H1 (cell line): Measurements from ENCODE around the gene SLN. TPM values are rescaled to one million over a fixed set of nuclear protein-coding genes. Genes with fewer than 3 reads are reported as not detected.
A peak's percentile ranks its signal among the peaks of the same experiment; 100 is the strongest.

Source experiments
- CTCF ChIA-PET: fragments of 300-600 bp; sonication (Branson Sonifier 250); formaldehyde crosslinking; loops from one replicate; lab custom pipeline; 2021; ENCODE audit not compliant: partially characterized antibody; lab: Charles Lee
- POLR2A ChIA-PET: fragments of 300-600 bp; sonication (Branson Sonifier 250); formaldehyde crosslinking; loops from one replicate; lab custom pipeline; 2021; ENCODE audit warnings: inconsistent platforms; ENCODE audit not compliant: partially characterized antibody; lab: Charles Lee
- DNase-seq, 2 experiments: peaks; one replicate each; pipeline versions ENCODE4 v3.0.0 to v3.0.0-alpha.2; 2010 to 2022; ENCODE audit warnings: low spot score in 2 of 2, low read depth in 1 of 2, mixed read lengths in 1 of 2
- FAIRE-seq: peaks from 2 replicates; lab custom pipeline; 2011; peaks lifted over from hg19 to GRCh38; lab: Jason Lieb, UNC
- H2AFZ ChIP-seq: 2 replicates; pipeline ENCODE4 v1.8.1; 2012; ENCODE audit warnings: low read length, inconsistent platforms
- H2AK5ac ChIP-seq: 2 replicates; pipeline ENCODE4 v1.6.1; 2013; ENCODE audit warnings: low read depth, low read length
- H2BK120ac ChIP-seq: replicated peaks from 2 replicates; pipeline ENCODE3; 2013; ENCODE audit warnings: low read depth, low read length, inconsistent platforms
- H2BK12ac ChIP-seq: 2 replicates; pipeline ENCODE4 v1.6.1; 2013; ENCODE audit warnings: low read depth, low read length
- H2BK15ac ChIP-seq: 2 replicates; pipeline ENCODE4 v1.6.1; 2013; ENCODE audit warnings: low read length
- H2BK20ac ChIP-seq: 2 replicates; pipeline ENCODE4 v1.6.1; 2013; ENCODE audit warnings: low read length
- H2BK5ac ChIP-seq: 2 replicates; pipeline ENCODE4 v1.6.1; 2013; ENCODE audit warnings: low read depth, low read length
- H3K14ac ChIP-seq: 2 replicates; pipeline ENCODE4 v1.6.1; 2013; ENCODE audit warnings: inconsistent platforms; ENCODE audit not compliant: insufficient read length
- H3K18ac ChIP-seq: 2 replicates; pipeline ENCODE4 v1.6.1; 2013; ENCODE audit warnings: low read length; ENCODE audit errors: extremely low read depth
- H3K23ac ChIP-seq: 2 replicates; pipeline ENCODE4 v1.6.1; 2013; ENCODE audit warnings: inconsistent platforms; ENCODE audit not compliant: insufficient read length
- H3K23me2 ChIP-seq: 2 replicates; pipeline ENCODE4 v1.6.1; 2013; ENCODE audit warnings: low read depth, low read length
- H3K27ac ChIP-seq: 2 replicates; pipeline ENCODE4 v1.6.1; 2011; ENCODE audit warnings: low read depth, low read length, inconsistent platforms
- H3K27me3 ChIP-seq, 4 experiments: replicated peaks in 1 of 4; 1 replicate in 1 of 4; 2 replicates in 3 of 4; pipeline versions ENCODE4 v1.6.1 to v1.8.1; 2011 to 2013; ENCODE audit warnings: low read length in 3 of 4, mild to moderate bottlenecking in 3 of 4, inconsistent platforms in 2 of 4, mixed read lengths in 2 of 4, moderate library complexity in 1 of 4; ENCODE audit not compliant: control insufficient read depth in 3 of 4, insufficient read depth in 3 of 4; ENCODE audit errors: extremely low read depth in 1 of 4
- H3K36me3 ChIP-seq, 4 experiments: 2 replicates each; pipeline versions ENCODE4 v1.6.1 to v1.8.1; 2011 to 2013; ENCODE audit warnings: mild to moderate bottlenecking in 4 of 4, low read length in 3 of 4, moderate library complexity in 2 of 4, control low read depth in 1 of 4, inconsistent platforms in 1 of 4; ENCODE audit not compliant: insufficient read depth in 4 of 4, control insufficient read depth in 2 of 4
- H3K4ac ChIP-seq: replicated peaks from 2 replicates; pipeline ENCODE3; 2013; ENCODE audit warnings: low read length, low read depth, mixed read lengths, inconsistent platforms; ENCODE audit not compliant: insufficient read length
- H3K4me1 ChIP-seq, 4 experiments: replicated peaks in 1 of 4; 1 replicate in 1 of 4; 2 replicates in 3 of 4; pipeline versions ENCODE4 v1.6.1 to v1.8.1; 2011 to 2013; ENCODE audit warnings: low read length in 3 of 4, inconsistent platforms in 2 of 4, mixed read lengths in 1 of 4; ENCODE audit not compliant: insufficient read depth in 4 of 4, control insufficient read depth in 3 of 4
- H3K4me2 ChIP-seq, 2 experiments: 2 replicates each; pipeline versions ENCODE4 v1.6.1 to v1.8.1; 2011 to 2013; ENCODE audit warnings: low read depth in 2 of 2, low read length in 2 of 2, control low read depth in 1 of 2, inconsistent platforms in 1 of 2, mild to moderate bottlenecking in 1 of 2; ENCODE audit not compliant: insufficient read depth in 1 of 2
- H3K4me3 ChIP-seq, 4 experiments: fragments of 200-600, 300-600 bp in 1 of 4; sonication (generic), shearing (Covaris generic), sonication (Bioruptor Twin) in 1 of 4; 2 replicates each; pipeline versions ENCODE4 v1.5.1 to v1.8.1; 2011 to 2016; ENCODE audit warnings: low read length in 4 of 4, low read depth in 3 of 4, control low read depth in 2 of 4, inconsistent platforms in 2 of 4, mild to moderate bottlenecking in 2 of 4, mixed read lengths in 1 of 4, moderate library complexity in 1 of 4; ENCODE audit not compliant: insufficient read depth in 2 of 4; ENCODE audit errors: extremely low read depth in 1 of 4
- H3K56ac ChIP-seq: replicated peaks from 2 replicates; pipeline ENCODE3; 2013; ENCODE audit warnings: low read depth, mild to moderate bottlenecking, mixed read lengths, low read length, inconsistent platforms; ENCODE audit not compliant: insufficient read length
- H3K79me1 ChIP-seq: 2 replicates; pipeline ENCODE4 v1.6.1; 2013; ENCODE audit warnings: low read depth, low read length, control low read depth
- H3K79me2 ChIP-seq, 2 experiments: 2 replicates each; pipeline versions ENCODE4 v1.6.1 to v1.8.1; 2012 to 2013; ENCODE audit warnings: low read length in 2 of 2, mild to moderate bottlenecking in 2 of 2, inconsistent platforms in 1 of 2; ENCODE audit not compliant: insufficient read depth in 2 of 2, control insufficient read depth in 1 of 2
- H3K9ac ChIP-seq, 4 experiments: replicated peaks in 1 of 4; 1 replicate in 1 of 4; 2 replicates in 3 of 4; pipeline versions ENCODE4 v1.6.1 to v1.8.1; 2011 to 2013; ENCODE audit warnings: low read depth in 3 of 4, low read length in 3 of 4, control low read depth in 2 of 4, mild to moderate bottlenecking in 2 of 4, moderate library complexity in 2 of 4, inconsistent platforms in 1 of 4; ENCODE audit errors: extremely low read depth in 1 of 4
- H3K9me3 ChIP-seq, 2 experiments: 2 replicates each; pipeline versions ENCODE4 v1.6.1 to v1.8.1; 2012 to 2013; ENCODE audit warnings: mild to moderate bottlenecking in 2 of 2, moderate library complexity in 2 of 2, control low read depth in 1 of 2, inconsistent platforms in 1 of 2, low read depth in 1 of 2, low read length in 1 of 2, mixed read lengths in 1 of 2; ENCODE audit not compliant: insufficient read depth in 2 of 2
- H4K20me1 ChIP-seq, 2 experiments: replicated peaks in 1 of 2; 2 replicates each; pipeline versions ENCODE3 to v1.8.1; 2011 to 2013; ENCODE audit warnings: inconsistent platforms in 2 of 2, low read length in 2 of 2, mild to moderate bottlenecking in 1 of 2; ENCODE audit not compliant: insufficient read depth in 2 of 2, control insufficient read depth in 1 of 2
- H4K5ac ChIP-seq: 2 replicates; pipeline ENCODE4 v1.6.1; 2013; ENCODE audit warnings: low read length, low read depth, mixed read lengths, inconsistent platforms; ENCODE audit not compliant: insufficient read length
- H4K8ac ChIP-seq: 2 replicates; pipeline ENCODE4 v1.8.0; 2013; ENCODE audit warnings: mild to moderate bottlenecking, moderate library complexity, low read length, inconsistent platforms; ENCODE audit not compliant: insufficient read depth; ENCODE audit errors: extremely low read depth
- H4K91ac ChIP-seq: replicated peaks from 2 replicates; pipeline ENCODE3; 2013; ENCODE audit warnings: low read length, mixed read lengths, inconsistent platforms; ENCODE audit not compliant: insufficient read length
- ATF2 ChIP-seq: IDR thresholded peaks from 2 replicates; pipeline ENCODE4 v1.6.1; 2012; ENCODE audit warnings: low read length, inconsistent platforms
- CTCF ChIP-seq, 3 experiments: IDR thresholded peaks; 1 replicate in 2 of 3; 2 replicates in 1 of 3; pipeline versions ENCODE4 v1.5.1 to v1.6.1; 2011; ENCODE audit warnings: low read length in 3 of 3, mild to moderate bottlenecking in 3 of 3, inconsistent platforms in 2 of 3, low read depth in 1 of 3, moderate library complexity in 1 of 3; ENCODE audit not compliant: insufficient read depth in 1 of 3; ENCODE audit errors: control extremely low read depth in 1 of 3
- EZH2 ChIP-seq: fragments of 200-600 bp; sonication (generic); IDR thresholded peaks from 2 replicates; pipeline ENCODE4 v1.7.1; 2012; ENCODE audit warnings: low read depth, mild to moderate bottlenecking, moderate library complexity, low read length, inconsistent platforms; ENCODE audit not compliant: severe bottlenecking
- HDAC2 ChIP-seq, 2 experiments: fragments of 300-600 bp in 1 of 2; sonication (generic) in 1 of 2; IDR thresholded peaks; 2 replicates each; pipeline ENCODE4 v1.6.1; 2011 to 2012; ENCODE audit warnings: low read depth in 2 of 2, low read length in 2 of 2, mild to moderate bottlenecking in 2 of 2, moderate library complexity in 2 of 2, borderline replicate concordance in 1 of 2, inconsistent platforms in 1 of 2
- KDM4A ChIP-seq: IDR thresholded peaks from one replicate; pipeline ENCODE4 v1.7.1; 2012; ENCODE audit warnings: low read depth, mild to moderate bottlenecking, moderate library complexity, low read length, inconsistent platforms; ENCODE audit not compliant: severe bottlenecking
- KDM5A ChIP-seq: fragments of 200-600 bp; IDR thresholded peaks from 2 replicates; pipeline ENCODE4 v1.7.1; 2012; ENCODE audit warnings: mild to moderate bottlenecking, low read length, inconsistent platforms, mixed read lengths
- POLR2A ChIP-seq, 2 experiments: IDR thresholded peaks; 1 replicate in 1 of 2; 2 replicates in 1 of 2; pipeline ENCODE4 v1.6.1; 2011; ENCODE audit warnings: low read depth in 2 of 2, low read length in 2 of 2, mild to moderate bottlenecking in 2 of 2; ENCODE audit errors: control extremely low read depth in 1 of 2
- SP1 ChIP-seq: IDR thresholded peaks from 2 replicates; pipeline ENCODE4 v1.6.1; 2011; ENCODE audit warnings: low read depth, low read length
- SP4 ChIP-seq: IDR thresholded peaks from 2 replicates; pipeline ENCODE4 v1.6.1; 2012; ENCODE audit warnings: low read length, inconsistent platforms
- TEAD4 ChIP-seq: IDR thresholded peaks from 2 replicates; pipeline ENCODE4 v1.6.1; 2012; ENCODE audit warnings: low read depth, low read length, inconsistent platforms, mixed read lengths
- WGBS, 2 experiments: shearing (Covaris generic) in 1 of 2; methylation state at CpG; one replicate each; pipeline versions ENCODE4 v1.1.6 to v1.1.7; 2013 to 2015; ENCODE audit warnings: low lambda C conversion rate in 2 of 2, mixed read lengths in 2 of 2, inconsistent platforms in 1 of 2, low coverage in 1 of 2, missing lambda C conversion rate in 1 of 2; ENCODE audit not compliant: insufficient replicate concordance in 2 of 2, insufficient coverage in 1 of 2, insufficient read length in 1 of 2; ENCODE audit errors: extremely low coverage in 1 of 2, missing lambda C conversion rate in 1 of 2; 5-methylcytosine and 5-hydroxymethylcytosine counted together
- polyA plus RNA-seq, 7 experiments: library from polyadenylated mRNA; depleted of rRNA in 3 of 7; stranded (reverse) in 5 of 7; unstranded in 2 of 7; fragments of >200 nt in 5 of 7; fragments of 200-250 nt in 2 of 7; gene quantifications; 1 replicate in 5 of 7; 2 replicates in 1 of 7; 4 replicates in 1 of 7; pipeline versions ENCODE4 v1.2.1 to v1.2.3, GENCODE V29; 2011 to 2013; ENCODE audit warnings: missing spikeins in 2 of 7, mixed read lengths in 2 of 7
- total RNA-seq: library from RNA; stranded (reverse); fragmentation: NEBNext Ultra II Directional; extraction: Animal tissue kit (Norgen Biotek cat#: 25700); gene quantifications from 2 replicates; pipeline ENCODE4 v1.2.1, GENCODE V29; 2021

Gene SLN
- total and polyA plus RNA-seq, 2 of the 8 experiments (the other 6 are each of a cell fraction or from before 2014, with no cell fraction given) = not detected

GRCh38 chr11:107743191-107743590, 31.3 kb upstream of the SLN start:
- no peaks in the 10 kb centered on the region; the same call in 1 of the 2 replicates for H3K23me2 ChIP-seq
- no peak overlapping the region for H2BK15ac ChIP-seq
- no peak overlapping the region for H2BK12ac ChIP-seq
- H4K20me1 ChIP-seq = no peaks in the 10 kb centered on the region
- H3K27me3 ChIP-seq = no peaks in the 10 kb centered on the region
- H3K4me1 ChIP-seq = peaks cover 0 to 3% (median 0%) of the 10 kb centered on the region in 4 experiments; a peak in 2 of 7 replicates
- no peaks in the 10 kb centered on the region for H3K79me2 ChIP-seq
- no peak overlapping the region for H2BK120ac ChIP-seq
- no peak overlapping the region for H2BK5ac ChIP-seq
- no peak overlapping the region for H2AK5ac ChIP-seq
- no peak overlapping the region for H3K23ac ChIP-seq
- no peak overlapping the region for H3K9ac ChIP-seq
- H4K91ac ChIP-seq = no peak overlapping the region
- no peak overlapping the region for H2AFZ ChIP-seq
- no peak overlapping the region for H3K14ac ChIP-seq
- 76% methylated on average over 3 of the region's 3 CpGs; no CpG with 5 or more reads in 1 of the 2 experiments for WGBS, 2 experiments
- H3K4me3 ChIP-seq = no peak overlapping the region
- H3K4me2 ChIP-seq = no peak overlapping the region
- DNase-seq (no peak), FAIRE-seq (no peak)
- H3K9me3 ChIP-seq = no peaks in the 10 kb centered on the region
- no peak overlapping the region for H3K27ac ChIP-seq
- H3K36me3 ChIP-seq = no peaks in the 10 kb centered on the region
- no peak overlapping the region for H3K18ac ChIP-seq
- H4K8ac ChIP-seq = no peak overlapping the region
- CTCF ChIA-PET = interaction anchor here (0.7 to 8.0 kb wide), 15 partner anchors 9 to 210 kb away, joined by 3 to 88 read pairs (median 4); no protein-coding TSS in a partner anchor
- H3K79me1 ChIP-seq = no peaks in the 10 kb centered on the region
- no peak overlapping the region for H4K5ac ChIP-seq
- no peak overlapping the region for H3K56ac ChIP-seq
- no peak overlapping the region for H2BK20ac ChIP-seq
- peak overlapping the region; percentile 62 for H3K4ac ChIP-seq
- POLR2A ChIA-PET = no interaction called here
- TF ChIP-seq SP4 = no peak
- no peak for TF ChIP-seq POLR2A (IDR thresholded peaks at IDR 0.05; ENCODE audit: control extremely low read depth in 1 of 2, low read depth in 2 of 2, low read length in 2 of 2)
- no peak for TF ChIP-seq ATF2
- TF ChIP-seq HDAC2 (IDR thresholded peaks at IDR 0.05; ENCODE audit: borderline replicate concordance in 1 of 2, low read depth in 2 of 2, low read length in 2 of 2) = no peak
- TF ChIP-seq EZH2 = no peak
- no peak for TF ChIP-seq CTCF (IDR thresholded peaks at IDR 0.05; ENCODE audit: control extremely low read depth in 1 of 3, insufficient read depth in 1 of 3, low read depth in 1 of 3, low read length in 3 of 3)
- TF ChIP-seq TEAD4 = no peak
- TF ChIP-seq KDM5A = no peak
- TF ChIP-seq SP1 = no peak
- no peak for TF ChIP-seq KDM4A
